D721Med (cell line): Measurements from ENCODE around the gene GMPS.

Experiments used
- DNase-seq: peaks from one replicate; pipeline ENCODE4 v3.0.0; 2011; ENCODE audit warnings: low spot score; ENCODE audit not compliant: insufficient read length
- FAIRE-seq: peaks from 2 replicates; lab custom pipeline; 2011; peaks lifted over from hg19 to GRCh38; lab: Jason Lieb, UNC
- CTCF ChIP-seq: IDR thresholded peaks from 2 replicates; pipeline ENCODE4 v1.5.1; 2012; ENCODE audit warnings: mild to moderate bottlenecking, control low read depth; ENCODE audit not compliant: insufficient read depth; ENCODE audit errors: missing control alignments

Gene GMPS

GRCh38 chr3:155890671-155891190 is 20.3 kb downstream of the GMPS start:
- DNase-seq, result no peak
- FAIRE-seq, result no peak
- no peak for TF ChIP-seq CTCF

- DNase-seq (no peak), FAIRE-seq (no peak)
- no peak for TF ChIP-seq CTCF
Observed at GRCh38 chr3:155891321-155891720, 20.9 kb downstream of the GMPS start.

- DNase-seq (no peak), FAIRE-seq (no peak)
- TF ChIP-seq CTCF, result no peak
Observed at GRCh38 chr3:155895379-155895900, 25.0 kb downstream of the GMPS start.

GRCh38 chr3:155906900-155907299 is 36.5 kb downstream of the GMPS start:
- FAIRE-seq (no peak), DNase-seq (no peak)
- no peak for TF ChIP-seq CTCF

- no peak for TF ChIP-seq CTCF
- DNase-seq, result no peak
- no peak for FAIRE-seq
Observed at GRCh38 chr3:155908086-155908485, 37.6 kb downstream of the GMPS start.

- no peak for DNase-seq
- FAIRE-seq, result no peak
- TF ChIP-seq CTCF, result no peak
Observed at GRCh38 chr3:155908605-155909004, 38.2 kb downstream of the GMPS start.

- TF ChIP-seq CTCF, result no peak
- DNase-seq (no peak), FAIRE-seq (no peak)
Observed at GRCh38 chr3:155912090-155912489, 41.6 kb downstream of the GMPS start.
